ENCODE measurements around the gene NPAS3.

- TF ChIP-seq CTCF (IDR thresholded peaks at IDR 0.05) (no peak), POLR2A (IDR thresholded peaks at IDR 0.05) (no peak)
These were observed 11.9 kb downstream of the NPAS3 start for GRCh38 chr14:32950584-32950983.
